HG03135 (cell line): ENCODE data around the gene CCT5.

Experiments
- ATAC-seq: cut with Tn5 transposase; IDR thresholded peaks from one replicate; pipeline ENCODE4 v1.9.1; 2021; ENCODE audit warnings: mild to moderate bottlenecking, moderate library complexity; ENCODE audit not compliant: unreplicated experiment

The CCT5 gene

GRCh38 chr5:10297646-10298204 lies 47.6 kb downstream of the CCT5 start:
- ATAC-seq = no peak

- ATAC-seq = no peak
Measured at GRCh38 chr5:10300246-10300645, 50.2 kb downstream of the CCT5 start.

- ATAC-seq = no peak
Measured at GRCh38 chr5:10301266-10301665, 51.2 kb downstream of the CCT5 start.

- ATAC-seq = no peak
Measured at GRCh38 chr5:10301842-10302610, 51.9 kb downstream of the CCT5 start.

- ATAC-seq = no peak
Measured at GRCh38 chr5:10303201-10303600, 53.1 kb downstream of the CCT5 start.

GRCh38 chr5:10303699-10304170 lies 53.7 kb downstream of the CCT5 start:
- ATAC-seq = no peak

- no peak for ATAC-seq
Measured at GRCh38 chr5:10304932-10305331, 54.9 kb downstream of the CCT5 start.

- no peak for ATAC-seq
Measured at GRCh38 chr5:10306114-10306513, 56.0 kb downstream of the CCT5 start.

GRCh38 chr5:10306806-10307205 lies 56.7 kb downstream of the CCT5 start:
- no peak for ATAC-seq

- ATAC-seq = peak; percentile 72
Measured at GRCh38 chr5:10307206-10308148, 57.4 kb downstream of the CCT5 start, which contains the start of gene CMBL. Gene CMBL, minus strand, starts transcription at chr5:10307902. Its CDS starts 17,140 bp downstream, at chr5:10290762.

- ATAC-seq = no peak
Measured at GRCh38 chr5:10308844-10309243, 58.8 kb downstream of the CCT5 start.

- ATAC-seq = no peak
Measured at GRCh38 chr5:10310066-10310779, 60.1 kb downstream of the CCT5 start.

- peak; percentile 49 for ATAC-seq
Measured at GRCh38 chr5:10310835-10311570, 60.9 kb downstream of the CCT5 start.

- ATAC-seq = no peak
Measured at GRCh38 chr5:10311595-10312425, 61.7 kb downstream of the CCT5 start.

- no peak for ATAC-seq
Measured at GRCh38 chr5:10315201-10315600, 65.1 kb downstream of the CCT5 start.
